PC-3 (cell line): ENCODE data around the gene GPC5. TPM values are rescaled to one million over a fixed set of nuclear protein-coding genes. Genes with fewer than 3 reads are reported as not detected.

Experiments used
- ATAC-seq: fragments of 200-7000 bp; cut with Tn5 transposase; 2 replicates; pipeline ENCODE4 v1.9.1; 2020; ENCODE audit warnings: mild to moderate bottlenecking, moderate library complexity
- BruUV-seq: library from RNA; stranded (reverse); fragments of 400-500 nt; replicated peaks from 2 replicates; lab custom pipeline; 2021; lab: Mats Ljungman, UMichigan
- CTCF ChIA-PET: fragments of 300-600 bp; sonication (Branson Sonifier 250); formaldehyde crosslinking; loops from one replicate; lab custom pipeline; 2022; ENCODE audit warnings: antibody characterized with exemption; lab: Charles Lee
- POLR2A ChIA-PET: fragments of 300-600 bp; sonication (Branson Sonifier 250); formaldehyde crosslinking; loops from one replicate; lab custom pipeline; 2022; ENCODE audit warnings: antibody characterized with exemption; ENCODE audit not compliant: unreplicated experiment; lab: Charles Lee
- DNase-seq: peaks from one replicate; pipeline ENCODE4 v3.0.0-alpha.2; 2015
- H2AFZ ChIP-seq: fragments of 300-600 bp; sonication (generic); 2 replicates; pipeline ENCODE4 v1.6.0; 2016; ENCODE audit warnings: antibody characterized with exemption, low read length
- H3F3A ChIP-seq: fragments of 300-600 bp; sonication (generic); one replicate; pipeline ENCODE4 v1.6.0; 2017; ENCODE audit warnings: antibody characterized with exemption, low read length, control low read depth, mild to moderate bottlenecking; ENCODE audit not compliant: unreplicated experiment
- H3K27ac ChIP-seq: fragments of 300-600 bp; sonication (generic); 2 replicates; pipeline ENCODE4 v1.5.1; 2016; ENCODE audit warnings: mild to moderate bottlenecking, low read length
- H3K27me3 ChIP-seq: fragments of 300-600 bp; sonication (generic); 2 replicates; pipeline ENCODE4 v1.6.1; 2016; ENCODE audit warnings: low read length, mixed read lengths
- H3K36me3 ChIP-seq: fragments of 300-600 bp; sonication (generic); 2 replicates; pipeline ENCODE4 v1.6.1; 2016; ENCODE audit warnings: low read depth, mixed run types, low read length, mixed read lengths
- H3K4me1 ChIP-seq: fragments of 300-600 bp; sonication (generic); 2 replicates; pipeline ENCODE4 v1.5.1; 2016; ENCODE audit warnings: low read length; ENCODE audit not compliant: insufficient read depth
- H3K4me2 ChIP-seq: fragments of 300-600 bp; sonication (generic); 2 replicates; pipeline ENCODE4 v1.6.0; 2016; ENCODE audit warnings: low read length
- H3K4me3 ChIP-seq: fragments of 300-600 bp; sonication (generic); 2 replicates; pipeline ENCODE4 v1.5.1; 2016; ENCODE audit warnings: mild to moderate bottlenecking, low read length, mixed read lengths
- H3K79me2 ChIP-seq: fragments of 300-600 bp; sonication (generic); 2 replicates; pipeline ENCODE4 v1.6.1; 2017; ENCODE audit warnings: low read length, mixed read lengths
- H3K9ac ChIP-seq: fragments of 300-600 bp; sonication (generic); 2 replicates; pipeline ENCODE4 v1.6.0; 2016; ENCODE audit warnings: mild to moderate bottlenecking, low read length
- H3K9me2 ChIP-seq: fragments of 300-600 bp; sonication (generic); replicated peaks from 2 replicates; pipeline ENCODE4 v1.6.1; 2016; ENCODE audit warnings: mixed run types, low read length, mixed read lengths
- H3K9me3 ChIP-seq: fragments of 300-600 bp; sonication (generic); 2 replicates; pipeline ENCODE4 v1.6.1; 2016; ENCODE audit warnings: low read length, mixed read lengths
- H4K20me1 ChIP-seq: fragments of 300-600 bp; sonication (generic); 2 replicates; pipeline ENCODE4 v1.6.1; 2016; ENCODE audit warnings: low read length, mixed read lengths
- EZH2 ChIP-seq: fragments of 300-600 bp; sonication (generic); IDR thresholded peaks from one replicate; pipeline ENCODE4 v1.6.1; 2017; ENCODE audit warnings: antibody characterized with exemption, mild to moderate bottlenecking, low read length; ENCODE audit not compliant: unreplicated experiment
- EZH2phosphoT487 ChIP-seq: fragments of 300-600 bp; sonication (generic); IDR thresholded peaks from 2 replicates; pipeline ENCODE4 v1.6.1; 2018; ENCODE audit warnings: mild to moderate bottlenecking, antibody characterized with exemption, low read length, borderline replicate concordance
- intact Hi-C: fragments of 100-400 bp; cut with micrococcal nuclease; formaldehyde crosslinking; loops from 2 replicates; pipeline ENCODE4 v1.9.0; 2023
- total RNA-seq: library from RNA; depleted of rRNA; stranded (reverse); fragments of >200 nt; gene quantifications from 2 replicates; pipeline ENCODE4 v1.2.3, GENCODE V29; 2014
- TF ChIP-seq, protein P1 (sequence below): fragments of 300-600 bp; sonication (generic); conservative IDR thresholded peaks from 2 replicates; pipeline ENCODE4 v1.5.1; 2017; ENCODE audit warnings: antibody characterized with exemption, low read depth, mild to moderate bottlenecking, low read length

The GPC5 gene
- total RNA-seq, 1 experiment from 2014 or later: not detected

DNA sequence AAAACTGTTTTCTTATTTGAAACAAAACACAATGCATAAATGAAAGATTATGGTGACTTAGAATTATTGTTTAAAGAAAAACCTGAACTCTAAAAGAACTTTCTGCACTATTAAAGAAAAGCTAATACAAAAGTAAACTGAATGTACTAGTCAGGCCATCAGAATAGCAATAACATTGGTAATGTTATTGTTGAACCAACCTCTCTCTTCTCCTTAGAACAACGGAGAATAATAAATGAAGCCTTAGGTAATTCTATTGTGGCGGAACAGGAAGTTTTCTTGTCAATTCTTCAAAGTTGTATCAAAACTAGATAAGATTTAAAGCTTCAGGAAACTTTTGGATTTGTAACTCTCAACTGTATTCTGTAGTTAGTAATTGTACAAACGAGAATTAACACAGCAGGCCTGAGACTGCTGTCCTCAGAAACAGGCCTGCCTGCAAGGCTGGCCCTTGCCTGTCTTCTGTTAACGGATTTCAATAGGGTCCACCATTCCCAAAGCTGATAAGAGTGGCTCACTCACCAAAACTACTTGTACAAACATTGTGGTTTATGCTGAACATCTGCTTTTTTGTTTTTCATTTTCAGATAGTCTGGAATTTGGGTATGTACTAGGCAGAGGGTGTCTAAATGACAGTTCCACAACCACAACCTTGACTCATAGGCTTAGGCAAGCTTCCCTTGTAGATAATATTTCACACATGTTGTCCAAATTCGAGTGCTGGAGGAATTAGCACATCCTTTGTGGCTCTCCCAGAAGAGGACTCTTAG lies 825.8 kb downstream of the GPC5 start:
- TF ChIP-seq, protein P1, sequence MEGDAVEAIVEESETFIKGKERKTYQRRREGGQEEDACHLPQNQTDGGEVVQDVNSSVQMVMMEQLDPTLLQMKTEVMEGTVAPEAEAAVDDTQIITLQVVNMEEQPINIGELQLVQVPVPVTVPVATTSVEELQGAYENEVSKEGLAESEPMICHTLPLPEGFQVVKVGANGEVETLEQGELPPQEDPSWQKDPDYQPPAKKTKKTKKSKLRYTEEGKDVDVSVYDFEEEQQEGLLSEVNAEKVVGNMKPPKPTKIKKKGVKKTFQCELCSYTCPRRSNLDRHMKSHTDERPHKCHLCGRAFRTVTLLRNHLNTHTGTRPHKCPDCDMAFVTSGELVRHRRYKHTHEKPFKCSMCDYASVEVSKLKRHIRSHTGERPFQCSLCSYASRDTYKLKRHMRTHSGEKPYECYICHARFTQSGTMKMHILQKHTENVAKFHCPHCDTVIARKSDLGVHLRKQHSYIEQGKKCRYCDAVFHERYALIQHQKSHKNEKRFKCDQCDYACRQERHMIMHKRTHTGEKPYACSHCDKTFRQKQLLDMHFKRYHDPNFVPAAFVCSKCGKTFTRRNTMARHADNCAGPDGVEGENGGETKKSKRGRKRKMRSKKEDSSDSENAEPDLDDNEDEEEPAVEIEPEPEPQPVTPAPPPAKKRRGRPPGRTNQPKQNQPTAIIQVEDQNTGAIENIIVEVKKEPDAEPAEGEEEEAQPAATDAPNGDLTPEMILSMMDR: no peak
- TF ChIP-seq EZH2 (no peak), EZH2phosphoT487 (no peak)
- Histone ChIP-seq H3K9me3 (no peaks in the 10 kb centered on the region), H3K36me3 (no peaks in the 10 kb centered on the region), H4K20me1 (no peaks in the 10 kb centered on the region), H3K79me2 (no peaks in the 10 kb centered on the region), H3K9me2 (no peaks in the 10 kb centered on the region), H3K9ac (no peak overlapping the region), H3K27me3 (no peaks in the 10 kb centered on the region), H3F3A (no peaks in the 10 kb centered on the region), H3K27ac (no peak overlapping the region), H3K4me3 (no peak overlapping the region), H2AFZ (no peak overlapping the region), H3K4me2 (no peak overlapping the region), H3K4me1 (no peaks in the 10 kb centered on the region)
- peak; percentile 64 for ATAC-seq
- DNase-seq: no peak
- BruUV-seq: no TSS peak
- CTCF ChIA-PET: no interaction called here
- intact Hi-C loops: no loop called here
- POLR2A ChIA-PET: no interaction called here

DNA sequence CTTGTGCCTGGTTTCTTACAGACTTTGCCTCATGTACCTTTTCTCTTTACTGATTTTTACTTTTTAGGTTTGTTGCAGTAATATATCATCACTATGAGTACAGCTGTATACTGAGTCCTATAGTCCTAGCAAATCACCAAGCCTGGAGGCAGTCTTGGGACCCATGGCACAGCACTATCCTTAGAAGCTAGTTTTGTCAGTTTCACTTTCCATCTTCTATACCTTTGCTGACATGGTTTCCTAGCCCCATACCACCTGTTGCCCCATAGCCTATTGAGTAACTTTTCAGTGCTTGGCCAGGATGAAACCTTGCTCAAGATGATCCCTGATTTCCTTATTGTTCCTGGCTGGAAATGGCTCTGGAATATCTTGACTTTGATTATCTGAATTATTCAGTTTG lies 826.4 kb downstream of the GPC5 start:
- Histone ChIP-seq H3K4me3 (no peak overlapping the region), H3K4me2 (no peak overlapping the region), H3K36me3 (no peaks in the 10 kb centered on the region), H4K20me1 (no peaks in the 10 kb centered on the region), H2AFZ (no peak overlapping the region), H3K4me1 (no peaks in the 10 kb centered on the region), H3K27ac (no peak overlapping the region), H3K9me3 (no peaks in the 10 kb centered on the region), H3F3A (no peaks in the 10 kb centered on the region), H3K9me2 (no peaks in the 10 kb centered on the region), H3K79me2 (no peaks in the 10 kb centered on the region), H3K27me3 (no peaks in the 10 kb centered on the region), H3K9ac (no peak overlapping the region)
- TF ChIP-seq EZH2phosphoT487 (no peak), EZH2 (no peak)
- TF ChIP-seq, protein P1: no peak
- DNase-seq: no peak
- intact Hi-C loops: no loop called here
- POLR2A ChIA-PET: no interaction called here
- no TSS peak for BruUV-seq
- CTCF ChIA-PET: no interaction called here
- no peak for ATAC-seq

DNA sequence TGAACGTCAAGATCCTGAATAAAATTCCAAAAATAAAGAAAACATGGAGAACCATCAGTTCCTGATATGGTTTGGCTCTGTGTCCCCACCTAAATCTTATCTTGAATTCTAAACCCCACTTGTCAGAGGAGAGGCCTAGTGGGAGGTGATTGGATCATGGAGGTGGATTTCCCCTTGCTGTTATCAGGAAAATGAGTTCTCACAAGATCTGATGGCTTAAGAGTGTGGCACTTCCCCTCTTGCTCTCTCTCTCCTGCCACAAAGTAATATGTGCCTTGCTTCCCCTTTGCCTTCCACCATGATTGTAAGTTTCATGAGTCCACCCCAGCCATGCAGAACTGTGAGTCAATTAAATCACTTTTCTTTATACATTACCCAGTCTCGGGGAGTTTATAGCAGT lies 827.4 kb downstream of the GPC5 start:
- no peaks in the 10 kb centered on the region for H3K4me1 ChIP-seq
- H3K27ac ChIP-seq: no peak overlapping the region
- H3K4me2 ChIP-seq: no peak overlapping the region
- intact Hi-C loops: no loop called here
- H3K79me2 ChIP-seq: no peaks in the 10 kb centered on the region
- H3K9me2 ChIP-seq: no peaks in the 10 kb centered on the region
- no peak overlapping the region for H2AFZ ChIP-seq
- no peaks in the 10 kb centered on the region for H3K27me3 ChIP-seq
- ChIA-PET POLR2A (no interaction called here), CTCF (no interaction called here)
- BruUV-seq: no TSS peak
- no peaks in the 10 kb centered on the region for H3F3A ChIP-seq
- no peaks in the 10 kb centered on the region for H4K20me1 ChIP-seq
- TF ChIP-seq EZH2phosphoT487 (no peak), EZH2 (no peak)
- TF ChIP-seq, protein P1: no peak
- no peaks in the 10 kb centered on the region for H3K36me3 ChIP-seq
- no peak for ATAC-seq
- no peak for DNase-seq
- no peaks in the 10 kb centered on the region for H3K9me3 ChIP-seq
- no peak overlapping the region for H3K4me3 ChIP-seq
- no peak overlapping the region for H3K9ac ChIP-seq
